Epithelial cell of umbilical artery (primary cell): ENCODE results near the gene FABP3. TPM values are rescaled to one million over a fixed set of nuclear protein-coding genes. Genes with fewer than 3 reads are reported as not detected.

Experiments
- total RNA-seq: library from RNA; depleted of rRNA; stranded (reverse); fragments of >200 nt; gene quantifications from 2 replicates; pipeline ENCODE4 v1.2.3, GENCODE V29; 2014

Gene FABP3
- 1.3 and 9.0 TPM in 2 replicates for total RNA-seq

DNA sequence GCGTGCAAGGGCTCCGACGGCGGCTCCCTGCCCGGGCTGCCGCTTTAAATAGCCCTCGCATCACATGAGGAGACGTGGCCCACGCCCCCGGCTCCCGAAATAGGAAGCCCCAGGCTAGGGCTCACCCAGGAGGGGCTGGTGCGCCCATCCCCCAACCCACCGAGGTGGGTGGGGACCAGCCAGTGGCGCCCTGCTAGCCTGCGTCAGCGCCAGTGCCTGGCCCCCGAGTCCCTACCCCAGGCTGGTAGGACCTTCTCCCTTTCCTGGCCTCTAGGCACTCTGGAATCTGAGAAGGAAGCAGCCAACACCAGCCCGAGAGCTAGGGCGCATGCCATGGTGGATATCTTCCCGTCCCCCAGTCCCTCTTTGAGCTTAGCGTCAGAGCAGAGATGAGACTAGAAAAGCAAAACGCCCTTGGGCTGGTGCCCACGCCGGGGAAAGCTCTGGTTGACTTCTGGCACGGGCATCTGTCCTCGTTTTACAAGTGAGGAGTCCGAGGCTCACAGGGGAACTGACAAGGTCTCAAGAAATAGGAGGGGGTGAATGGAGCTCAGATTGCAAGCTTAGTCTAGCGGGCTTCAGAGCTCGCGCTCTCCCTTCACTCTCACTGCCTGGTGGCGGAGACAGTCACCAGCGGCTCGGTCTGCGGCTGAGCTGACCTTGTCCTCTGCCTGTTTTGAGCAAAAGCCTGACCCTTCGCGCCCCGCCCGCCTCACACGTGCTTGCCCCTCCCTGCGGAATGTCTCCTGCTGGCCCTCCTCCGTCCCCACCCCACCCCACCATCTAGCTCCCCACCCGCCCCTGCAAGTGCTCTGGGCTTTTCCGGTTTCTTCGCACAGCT lies at the start of gene FABP3:
TSS of gene FABP3 (minus strand) at position 21 of the 841 bp plus-strand sequence. CDS start 62 bp downstream, outside the sequence.

DNA sequence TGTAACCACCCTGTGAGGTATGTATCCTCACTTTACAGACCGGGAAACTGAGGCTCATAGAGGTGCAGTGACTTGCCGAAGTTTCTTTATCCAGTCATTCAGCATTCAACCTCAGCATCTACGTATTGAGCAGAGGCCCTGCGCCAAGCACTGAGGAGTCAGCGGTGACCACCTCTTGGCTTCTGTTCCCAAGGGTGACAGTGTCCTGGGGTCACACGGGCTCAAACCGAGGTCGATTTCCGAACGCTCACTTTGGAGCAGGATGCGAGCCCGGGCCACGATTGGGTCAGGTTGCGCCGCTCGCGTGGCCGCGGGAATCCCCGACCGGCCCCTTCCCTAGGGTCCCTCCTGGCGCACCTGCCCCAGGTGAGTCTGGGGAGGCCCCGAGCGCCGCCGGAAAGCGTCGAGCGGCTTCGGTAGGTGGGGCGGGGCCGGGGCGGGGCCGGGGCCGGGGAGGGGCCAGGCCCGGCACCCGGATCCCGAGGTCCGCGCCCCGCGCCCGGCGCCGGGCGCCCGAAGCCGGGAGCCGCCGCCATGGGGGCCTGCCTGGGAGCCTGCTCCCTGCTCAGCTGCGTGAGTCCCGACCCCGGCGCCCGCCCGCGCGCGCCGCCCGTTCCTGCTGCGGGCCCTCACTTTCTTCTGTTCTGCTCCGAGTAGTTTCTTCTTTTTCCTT lies 40.0 kb upstream of the FABP3 start, which contains the start of gene SERINC2:
TSS of gene SERINC2 (plus strand) at position 482 of the 673 bp plus-strand sequence. CDS start at position 535, 53 bp downstream.

Other genes with a start within 250 kb of the FABP3 start
- not detected in 2 replicates for gene NKAIN1, start 133.2 kb downstream of the FABP3 start, total RNA-seq
- 159 and 160 TPM in 2 replicates for gene SNRNP40, start 76.3 kb downstream of the FABP3 start, total RNA-seq
- 53.3 and 56.7 TPM in 2 replicates for gene ZCCHC17, start 76.0 kb downstream of the FABP3 start, total RNA-seq
- 1.2 and 2.9 TPM in 2 replicates for gene SERINC2, start 40.1 kb upstream of the FABP3 start, total RNA-seq
- gene TINAGL1, start 203.4 kb upstream of the FABP3 start, total RNA-seq = 443 and 581 TPM in 2 replicates
- under 0.01 and 1.1 TPM in 2 replicates for gene HCRTR1, start 244.6 kb upstream of the FABP3 start, total RNA-seq